SKM-1 treated with dmso at 0.1 percent for 144 hours (cell line): ENCODE measurements around the gene CBLN3.
A peak's percentile ranks its signal among the peaks of the same experiment; 100 is the strongest.
"Not testable (repeated sequence)": the region's sequence is repeated elsewhere in the genome, so short reads cannot be mapped to it uniquely, and the experiment has no call there.

ENCODE experiments used
- DNase-seq: peaks from one replicate; lab custom pipeline; 2025; ENCODE audit not compliant: unreplicated experiment; lab: John Stamatoyannopoulos, UW

Gene CBLN3

GRCh38 chr14:24429395-24430142 is at the start of gene CBLN3, which contains the start of gene KHNYN:
Gene CBLN3 (minus strand): TSS chr14:24429668. CDS start chr14:24429054, 614 bp downstream.
Gene KHNYN (plus strand): TSS chr14:24429954. CDS start chr14:24430731, 777 bp downstream.
- DNase-seq, result peak; percentile 68

DNA sequence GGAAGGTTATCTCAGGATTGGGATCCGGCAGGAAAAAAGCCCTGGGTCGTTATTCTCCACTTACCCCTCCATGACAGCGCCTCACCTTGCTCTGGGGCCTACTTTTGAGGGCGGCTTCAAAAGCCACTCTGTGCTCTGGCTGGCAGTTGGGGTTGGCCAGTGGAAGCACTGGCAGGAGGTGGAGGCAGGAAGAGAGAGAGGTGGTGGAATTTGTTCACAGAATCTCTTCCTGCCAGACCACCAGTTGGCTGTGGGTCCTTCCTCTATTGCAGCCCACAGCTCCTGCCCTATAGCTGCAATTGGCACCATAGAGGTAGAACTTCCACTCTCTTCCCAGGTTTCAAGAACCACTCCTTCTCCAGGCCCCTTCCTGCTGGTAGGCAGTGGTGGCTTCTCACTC is 45.8 kb upstream of the CBLN3 start:
- DNase-seq, result no peak

DNA sequence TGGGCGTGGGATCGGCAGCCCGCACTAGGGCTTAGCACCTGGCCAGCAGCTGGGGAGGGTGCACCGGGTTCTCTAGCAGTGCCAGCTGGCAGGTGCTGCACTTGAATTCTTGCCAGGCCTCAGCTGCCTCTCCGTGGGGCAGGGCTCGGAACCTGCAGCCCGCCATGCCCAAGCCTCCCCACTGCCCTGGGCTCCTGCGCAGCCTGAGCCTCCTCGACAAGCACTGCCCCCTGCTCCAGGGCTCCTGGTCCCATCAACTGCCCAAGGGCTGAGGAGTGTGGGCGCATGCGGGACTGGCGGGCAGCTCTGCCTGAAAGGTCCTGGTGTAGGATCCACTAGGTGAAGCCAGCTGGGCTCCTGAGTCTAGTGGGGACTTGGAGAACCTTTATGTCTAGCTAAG is 43.7 kb upstream of the CBLN3 start:
- no peak for DNase-seq

GRCh38 chr14:24470450-24470849 is 41.0 kb upstream of the CBLN3 start:
- not testable (repeated sequence) for DNase-seq

GRCh38 chr14:24465805-24466204 is 36.3 kb upstream of the CBLN3 start:
- no peak for DNase-seq

- DNase-seq, result no peak
These were observed 35.9 kb upstream of the CBLN3 start for GRCh38 chr14:24465368-24465767.

GRCh38 chr14:24463884-24464785 is 34.7 kb upstream of the CBLN3 start:
- no peak for DNase-seq

GRCh38 chr14:24463017-24463883 is 33.8 kb upstream of the CBLN3 start:
- DNase-seq, result no peak

GRCh38 chr14:24461336-24461735 is 31.9 kb upstream of the CBLN3 start:
- DNase-seq, result no peak

DNA sequence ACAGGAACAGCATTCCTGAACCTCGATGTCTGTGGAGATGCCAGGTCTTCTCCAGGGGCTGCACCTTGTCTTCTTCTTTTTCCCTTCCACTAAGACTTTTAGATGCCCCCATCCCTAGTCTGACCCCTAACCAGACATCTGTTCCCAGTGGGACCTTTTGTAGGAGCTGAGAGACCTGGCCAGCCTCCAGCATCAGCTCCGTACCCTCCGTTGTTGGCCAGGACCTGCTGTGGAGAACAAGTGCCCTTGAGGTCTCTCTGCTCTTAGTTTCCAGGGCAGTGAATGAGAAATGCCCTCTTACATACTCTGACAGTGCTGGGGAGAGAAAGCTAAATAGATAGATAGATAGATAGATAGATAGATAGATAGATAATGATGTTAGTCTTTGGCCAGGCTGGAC is 29.9 kb upstream of the CBLN3 start:
- DNase-seq, result no peak

DNA sequence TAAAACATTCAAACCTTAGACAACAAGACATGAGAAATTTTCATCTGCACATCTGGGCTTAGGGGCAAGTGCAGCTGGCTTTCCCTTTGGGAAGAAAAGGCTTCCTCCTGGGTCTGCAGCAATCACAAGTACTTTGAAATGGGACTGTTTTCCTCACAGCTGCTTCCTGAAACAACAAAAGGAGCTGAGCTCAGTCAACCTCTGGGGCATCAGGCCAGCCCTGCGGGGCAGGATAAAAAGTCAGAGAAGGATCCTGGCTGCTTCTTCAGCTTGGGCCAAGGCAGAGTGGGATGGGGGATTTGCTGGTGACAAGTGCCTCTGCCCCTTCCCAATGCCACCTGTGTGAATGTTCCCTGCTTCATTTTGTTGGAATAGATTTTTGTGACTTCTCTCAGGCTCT is 29.3 kb upstream of the CBLN3 start:
- no peak for DNase-seq

GRCh38 chr14:24456980-24457379 is 27.5 kb upstream of the CBLN3 start:
- DNase-seq, result no peak

- not testable (repeated sequence) for DNase-seq
These were observed 21.4 kb upstream of the CBLN3 start for GRCh38 chr14:24450828-24451227.

DNA sequence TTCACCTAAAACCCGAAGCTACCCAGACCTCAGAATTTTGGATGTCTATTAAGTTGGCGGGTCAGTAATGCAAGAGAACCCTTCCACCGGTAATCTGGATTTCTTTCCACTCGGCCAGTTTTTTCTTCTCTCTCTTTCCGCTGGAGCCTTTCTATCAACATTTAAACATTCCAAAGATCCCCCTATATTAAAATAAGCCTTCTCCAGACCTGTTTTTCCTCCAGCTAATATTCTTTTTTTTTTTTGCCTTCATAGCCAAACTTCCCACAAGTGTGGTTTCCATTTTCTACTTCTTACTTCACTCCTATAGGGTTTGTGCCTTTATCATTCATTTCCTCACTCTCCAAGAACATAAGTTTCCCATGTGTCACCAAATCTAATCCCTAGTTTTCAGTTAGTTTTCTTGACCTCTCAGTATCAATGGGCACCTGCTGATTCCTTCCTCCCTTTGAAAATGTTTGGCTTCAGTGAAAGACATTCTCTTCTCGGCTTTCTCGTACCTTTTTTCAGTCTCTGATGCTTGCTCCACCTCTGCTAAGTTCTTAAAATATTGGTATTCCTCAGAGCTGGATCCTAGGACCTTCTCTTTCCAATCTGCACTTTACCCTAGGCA is 13.7 kb upstream of the CBLN3 start:
- no peak for DNase-seq

DNA sequence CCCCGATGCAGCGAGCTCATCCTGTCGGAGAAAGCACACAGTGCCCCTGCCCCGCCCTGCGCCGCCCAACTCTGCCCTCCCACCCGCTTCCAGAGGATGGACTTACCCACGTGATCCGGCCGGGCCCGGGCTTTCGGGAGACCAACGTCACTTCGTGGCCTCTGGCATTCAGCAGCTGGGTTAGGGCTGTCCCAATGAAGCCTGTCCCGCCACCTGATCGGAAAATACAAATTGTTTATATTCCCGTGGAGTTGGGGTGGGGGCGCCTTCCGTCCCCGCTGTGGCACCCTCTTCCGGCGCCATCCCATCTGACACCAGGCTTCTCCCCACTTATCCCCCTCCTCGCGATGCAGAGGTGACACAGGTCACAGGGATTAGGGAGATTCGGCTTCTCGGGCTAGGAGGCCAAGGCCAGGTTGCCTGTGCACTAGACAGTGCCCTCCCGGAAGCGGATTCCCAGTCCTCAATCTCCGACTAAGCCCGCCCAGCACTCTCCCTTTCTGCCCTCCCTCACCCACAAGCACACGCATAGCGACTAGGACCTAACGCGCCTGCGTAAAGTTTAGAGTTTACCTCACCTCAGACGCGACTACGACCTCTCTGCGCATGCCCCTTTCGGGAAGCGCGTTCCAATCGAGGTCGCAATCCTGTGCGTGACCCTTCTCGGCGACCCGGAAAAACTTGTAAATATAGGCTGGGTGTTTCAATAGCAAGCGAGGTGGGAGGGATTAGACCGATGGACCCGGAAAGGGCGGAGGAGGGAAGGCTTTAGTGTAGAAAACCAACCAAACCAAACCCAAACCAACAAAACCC is 13.0 kb upstream of the CBLN3 start, which contains the start of gene SDR39U1:
SDR39U1 (minus strand) TSS at position 537 of the 813 bp plus-strand sequence; CDS start at position 530, 7 bp downstream.
- peak; percentile 91 for DNase-seq

DNA sequence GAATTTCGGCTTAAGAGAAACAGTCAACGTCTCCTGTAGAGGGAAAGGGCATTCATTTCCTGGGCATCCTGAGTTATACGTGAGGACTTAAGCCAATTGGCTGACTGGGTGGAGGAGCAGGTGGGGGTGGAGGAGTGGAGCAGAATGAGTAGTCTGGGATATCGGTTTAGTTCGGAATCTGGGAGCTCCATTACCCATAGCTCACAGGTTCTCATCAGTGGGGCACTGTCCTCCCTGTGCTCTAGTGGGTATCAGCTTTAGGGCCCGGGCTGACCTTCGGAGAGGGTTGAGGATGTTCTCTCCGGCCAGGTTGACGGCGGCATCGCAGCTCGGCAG is 12.4 kb upstream of the CBLN3 start:
- DNase-seq, result no peak

GRCh38 chr14:24441485-24441884 is 12.0 kb upstream of the CBLN3 start:
- no peak for DNase-seq

GRCh38 chr14:24440606-24441399 is 11.3 kb upstream of the CBLN3 start:
- no peak for DNase-seq
